HG03432 (cell line): ENCODE results near the gene RETN.

Source experiments
- ATAC-seq: cut with Tn5 transposase; IDR thresholded peaks from one replicate; pipeline ENCODE4 v1.9.1; 2021; ENCODE audit warnings: mild to moderate bottlenecking, moderate library complexity; ENCODE audit not compliant: unreplicated experiment

Gene RETN

DNA sequence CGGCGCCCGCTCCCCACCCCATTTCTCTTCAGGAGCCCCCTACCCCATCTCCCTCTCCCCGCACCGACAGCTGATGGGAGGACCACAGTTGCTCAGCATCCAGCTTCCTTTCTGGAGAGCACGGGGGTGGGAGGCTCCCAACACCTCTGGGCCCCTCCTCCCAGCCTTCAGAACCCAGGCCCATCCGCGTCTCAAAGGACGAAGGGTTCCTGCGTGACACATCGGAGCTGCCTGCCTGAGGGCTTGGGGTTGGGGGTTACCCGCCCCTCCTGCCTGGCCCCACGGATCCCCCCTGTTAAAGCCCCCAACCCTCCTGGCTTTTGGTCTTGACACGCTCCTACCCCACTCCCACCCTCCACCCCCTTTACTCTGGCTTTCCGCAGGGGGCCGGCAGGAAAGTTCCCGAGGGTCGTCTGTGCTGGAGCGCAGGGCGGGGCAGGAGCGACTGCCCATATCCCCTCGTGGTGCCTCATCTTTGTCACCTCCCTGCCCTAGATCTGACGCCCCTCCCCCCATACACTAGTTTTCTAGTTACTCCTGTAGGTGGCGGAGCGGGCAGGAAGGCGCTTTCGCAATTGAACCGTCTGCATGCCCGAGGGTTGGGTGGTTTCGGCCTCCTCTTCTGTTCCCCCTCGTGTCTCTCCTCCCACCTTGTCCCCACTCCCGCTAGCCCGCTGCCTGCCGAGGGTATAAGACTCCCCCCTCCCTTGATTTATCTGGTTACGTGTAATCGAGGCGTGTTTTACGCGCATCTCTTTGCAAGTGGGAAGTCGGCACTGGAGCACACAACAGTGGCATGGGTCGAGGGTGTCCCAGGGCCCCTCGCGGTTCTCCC lies 12.7 kb downstream of the RETN start:
- ATAC-seq: peak; percentile 7

DNA sequence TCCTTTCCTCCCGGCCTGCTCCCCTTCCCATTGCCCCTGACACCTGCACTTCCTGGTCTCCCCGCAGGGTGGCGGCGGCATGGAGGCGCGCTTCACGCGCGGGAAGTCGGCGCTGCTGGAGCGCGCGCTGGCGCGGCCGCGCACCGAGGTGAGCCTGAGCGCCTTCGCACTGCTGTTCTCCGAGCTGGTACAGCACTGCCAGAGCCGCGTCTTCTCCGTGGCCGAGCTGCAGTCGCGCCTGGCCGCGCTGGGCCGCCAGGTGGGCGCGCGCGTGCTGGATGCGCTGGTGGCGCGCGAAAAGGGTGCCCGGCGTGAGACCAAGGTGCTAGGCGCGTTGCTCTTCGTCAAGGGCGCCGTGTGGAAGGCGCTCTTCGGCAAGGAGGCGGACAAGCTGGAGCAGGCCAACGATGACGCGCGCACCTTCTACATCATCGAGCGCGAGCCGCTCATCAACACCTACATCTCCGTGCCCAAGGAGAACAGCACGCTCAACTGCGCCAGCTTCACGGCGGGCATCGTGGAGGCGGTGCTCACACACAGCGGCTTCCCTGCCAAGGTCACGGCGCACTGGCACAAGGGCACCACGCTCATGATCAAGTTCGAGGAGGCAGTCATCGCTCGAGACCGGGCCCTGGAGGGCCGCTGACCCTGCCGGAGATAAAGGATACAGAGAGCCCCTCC lies 13.5 kb downstream of the RETN start:
- no peak for ATAC-seq

DNA sequence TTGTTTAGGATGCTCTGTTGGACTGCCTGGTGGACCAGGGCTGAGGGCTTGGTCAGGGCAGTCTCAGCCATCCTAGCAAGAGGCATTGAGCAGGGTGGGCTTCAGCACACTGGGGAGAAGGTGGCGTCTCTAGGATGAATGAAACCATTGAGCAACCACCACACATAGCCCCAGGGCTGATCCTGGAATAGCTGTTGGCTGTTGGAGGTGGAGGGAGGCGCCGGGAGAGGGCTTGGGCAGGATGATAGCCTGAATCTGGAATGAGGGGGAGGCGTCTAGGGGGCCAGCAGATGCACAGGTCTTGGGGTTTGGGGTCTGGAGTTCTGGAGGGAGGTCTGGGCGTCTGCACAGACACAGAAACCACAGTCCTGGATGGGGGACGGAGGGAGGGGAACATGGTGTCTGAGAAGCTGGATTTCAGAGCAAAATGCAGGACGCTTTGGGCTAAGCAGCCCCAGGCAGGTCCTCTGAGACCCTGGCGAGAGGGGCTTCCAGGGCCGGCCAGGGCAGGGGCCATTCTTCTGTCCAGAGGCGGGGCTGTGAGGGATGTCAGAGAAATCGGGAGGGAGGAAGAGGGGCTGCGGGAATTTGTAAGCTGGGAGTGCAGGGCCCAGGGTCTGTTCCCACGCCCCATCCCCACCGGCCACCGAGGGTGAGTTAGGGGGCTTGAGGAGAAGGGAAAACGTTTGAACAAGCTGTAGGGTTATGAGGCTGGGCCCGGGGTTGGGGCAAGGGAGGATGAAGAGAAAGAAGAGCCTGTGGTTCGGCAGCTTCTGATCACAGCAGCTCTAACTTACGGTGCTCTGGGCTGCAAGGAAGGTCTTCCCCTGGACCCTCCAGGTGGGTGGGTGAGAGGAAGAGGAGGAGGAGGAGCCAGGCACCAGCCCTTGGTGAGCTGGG lies 16.9 kb downstream of the RETN start:
- no peak for ATAC-seq

DNA sequence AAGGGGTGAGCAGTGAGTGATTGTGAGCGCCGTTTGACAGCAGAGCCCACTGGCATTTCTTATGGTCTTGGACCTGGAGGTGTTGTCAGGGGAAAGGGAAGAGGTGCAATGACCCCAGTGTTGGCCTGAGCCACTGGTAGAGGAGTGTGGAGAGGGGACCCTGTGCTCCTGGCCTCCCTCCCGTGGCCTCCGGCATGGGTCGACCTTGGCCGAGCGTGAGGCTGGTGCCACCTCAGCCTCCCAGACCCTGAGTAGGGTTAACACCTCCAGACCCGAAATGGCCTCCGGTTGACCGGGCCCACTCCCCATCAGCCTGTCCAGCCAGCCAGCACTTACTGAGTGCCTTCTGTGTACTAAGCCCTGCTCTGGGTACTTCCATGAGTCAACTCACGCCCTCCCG lies 18.3 kb downstream of the RETN start:
- ATAC-seq: no peak

DNA sequence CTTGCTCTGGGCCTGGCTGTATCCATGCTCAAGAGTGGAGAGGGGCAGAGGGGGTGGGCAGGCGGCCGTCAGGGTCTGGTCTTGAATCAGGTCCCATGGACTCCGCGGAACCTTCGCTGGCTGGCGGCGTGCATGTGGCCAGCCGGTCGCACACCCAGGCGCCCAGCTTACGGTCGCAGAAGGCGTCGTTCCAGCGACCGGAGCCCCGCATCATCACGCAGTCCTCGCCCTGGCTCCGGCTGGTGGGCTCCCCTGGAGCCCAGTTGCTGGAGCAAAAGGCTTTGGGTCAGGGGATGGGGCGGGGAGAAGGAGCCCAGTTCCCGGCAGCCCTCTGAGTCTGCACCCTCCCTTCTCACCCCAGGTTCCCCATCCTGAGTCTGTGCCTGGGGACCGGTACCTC lies 20.3 kb downstream of the RETN start:
- no peak for ATAC-seq

DNA sequence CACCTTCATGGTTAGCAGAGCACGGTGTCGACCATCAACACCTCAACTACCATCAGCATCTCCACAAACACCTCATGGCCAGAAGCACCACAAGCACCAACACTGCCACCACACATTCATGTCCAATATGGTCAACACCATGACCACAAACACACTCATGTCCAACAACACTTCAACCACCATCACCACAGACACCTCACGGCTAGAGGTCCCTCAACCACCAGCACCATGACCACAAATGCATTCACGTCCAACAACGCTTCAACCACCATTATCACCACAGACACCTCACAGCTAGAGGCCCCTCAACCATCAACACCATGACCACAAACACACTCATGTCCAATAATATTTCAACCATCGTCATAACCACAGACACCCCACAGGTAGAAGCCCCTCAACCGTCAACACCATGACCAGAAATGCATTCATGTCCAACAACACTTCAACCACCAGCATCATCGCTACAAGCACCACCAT lies 22.0 kb downstream of the RETN start:
- ATAC-seq: no peak

DNA sequence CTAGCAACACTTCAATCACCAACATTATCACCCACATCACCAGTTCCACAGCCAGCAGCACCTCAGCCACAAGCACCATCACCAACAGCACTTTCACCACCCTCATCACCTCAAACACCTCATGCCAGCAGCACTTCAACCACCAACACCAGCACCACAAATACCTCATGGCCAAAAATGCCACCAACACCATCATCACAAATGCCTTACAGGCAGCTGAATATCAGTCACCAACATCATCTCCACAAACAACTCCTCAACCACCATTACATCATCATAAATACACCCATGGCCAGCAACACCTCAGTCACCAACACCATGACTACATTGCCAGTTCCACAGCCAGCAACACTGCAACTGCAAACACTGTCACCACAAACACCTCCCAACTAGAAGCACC lies 22.6 kb downstream of the RETN start:
- ATAC-seq: no peak

DNA sequence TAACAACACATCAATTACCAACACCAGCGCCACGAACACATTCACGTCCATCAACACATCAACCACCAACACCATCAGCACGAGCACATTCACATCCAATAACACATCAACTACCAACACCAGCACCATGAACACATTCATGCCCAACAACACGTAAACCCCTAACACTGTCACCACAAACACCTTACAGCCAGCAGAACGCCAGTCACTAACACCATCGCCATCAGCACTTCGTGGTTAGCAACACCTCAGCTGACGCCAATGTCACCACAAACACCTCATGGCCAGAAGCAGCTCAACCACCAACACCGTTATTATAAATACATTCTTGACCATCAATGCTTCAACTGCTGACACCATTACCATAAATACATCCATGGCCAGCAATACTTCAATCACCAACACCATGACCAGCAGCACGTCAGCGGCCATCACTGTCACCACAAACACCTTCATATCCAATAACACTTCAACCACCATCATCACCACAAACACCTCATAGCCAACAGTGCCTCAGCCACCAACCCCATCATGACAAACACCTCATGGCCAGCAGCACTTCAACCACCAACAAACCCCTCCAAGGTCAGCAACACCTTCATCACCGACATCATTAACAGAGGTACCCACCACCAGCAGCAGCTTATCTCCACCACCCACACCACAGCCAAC lies 23.7 kb downstream of the RETN start:
- no peak for ATAC-seq

DNA sequence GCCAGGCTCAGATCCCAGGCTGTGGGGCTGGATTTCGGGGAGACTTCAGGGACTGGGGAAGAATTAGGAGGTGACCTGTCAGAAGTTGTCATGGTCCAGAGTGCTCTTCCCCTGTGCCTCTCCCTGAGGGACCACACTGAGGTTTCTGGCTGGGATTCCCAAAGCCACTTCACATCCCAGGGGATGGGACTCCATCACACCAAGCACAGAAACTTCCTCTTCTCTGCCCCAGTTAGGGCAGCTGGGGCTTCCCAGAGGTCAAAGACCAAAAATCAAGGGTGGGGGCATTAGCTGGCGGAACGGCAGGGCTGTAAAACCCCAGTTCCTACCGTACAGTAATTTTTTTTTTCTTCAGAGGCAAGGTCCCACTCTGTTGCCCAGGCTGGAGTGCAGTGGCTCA lies 25.6 kb downstream of the RETN start:
- ATAC-seq: no peak

DNA sequence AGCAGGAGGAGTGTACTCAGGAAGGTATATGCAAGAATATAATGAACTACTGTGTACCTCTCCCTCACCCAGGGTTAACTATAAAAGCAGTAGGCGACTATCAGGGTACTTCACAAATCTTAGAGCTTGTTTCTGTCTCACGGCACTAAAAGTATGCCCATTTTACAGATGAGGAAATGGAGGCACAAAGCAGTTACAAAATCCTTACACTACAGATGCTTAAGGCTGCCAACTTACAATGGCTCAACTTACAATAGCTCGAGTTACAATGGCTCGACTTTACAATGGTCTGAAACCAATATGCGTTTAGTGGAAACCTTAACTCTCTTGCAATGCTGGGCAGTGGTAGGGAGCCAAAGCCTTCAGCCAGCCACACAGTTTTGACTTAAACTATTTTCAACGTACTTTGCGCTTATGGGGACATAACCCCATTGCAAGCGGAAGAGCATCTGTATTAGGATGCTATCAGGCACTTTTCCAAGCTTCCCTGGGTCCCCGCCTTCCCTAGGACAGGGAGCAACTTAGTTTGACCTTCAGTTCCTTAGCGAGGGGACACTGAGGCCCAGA lies 29.0 kb downstream of the RETN start:
- no peak for ATAC-seq

DNA sequence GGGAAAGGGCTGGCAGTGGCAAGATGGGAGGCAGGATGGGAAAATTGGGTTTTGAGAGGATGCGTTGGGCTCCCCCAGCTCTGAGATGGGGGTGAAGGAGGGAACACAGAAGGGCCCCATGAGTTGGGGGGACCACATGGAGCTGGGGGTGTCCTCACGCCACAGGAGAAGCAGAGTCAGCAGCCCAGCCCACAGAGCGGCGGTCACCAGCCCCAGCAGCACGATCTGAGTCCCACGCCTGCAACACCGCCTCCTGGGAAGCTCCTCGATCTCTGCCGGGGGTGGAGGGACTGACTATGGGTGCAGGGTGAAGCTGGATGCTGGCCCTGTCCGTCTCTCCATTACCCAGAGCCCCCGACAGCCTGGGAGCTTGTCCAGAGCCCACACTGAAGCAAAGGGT lies 29.7 kb downstream of the RETN start:
- no peak for ATAC-seq

DNA sequence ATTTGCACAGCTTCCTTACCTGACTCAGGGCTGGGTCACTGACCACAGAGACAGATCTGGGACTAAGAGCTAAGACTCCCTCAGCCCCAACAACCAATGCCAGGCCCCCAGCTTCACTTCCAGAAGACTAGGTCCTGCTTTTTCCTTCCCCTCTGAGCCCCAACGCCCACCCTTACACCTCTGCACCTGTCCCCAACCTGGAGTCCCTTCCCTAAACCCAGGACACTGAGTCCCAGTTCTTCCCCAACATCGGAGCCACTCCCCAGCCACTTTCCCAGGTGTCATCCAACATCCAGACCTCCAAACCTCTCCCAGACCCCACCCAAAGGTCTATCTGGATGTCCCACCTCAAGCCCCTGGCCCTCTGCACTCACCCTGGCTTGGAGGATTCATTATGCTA lies 30.2 kb downstream of the RETN start:
- ATAC-seq: no peak

DNA sequence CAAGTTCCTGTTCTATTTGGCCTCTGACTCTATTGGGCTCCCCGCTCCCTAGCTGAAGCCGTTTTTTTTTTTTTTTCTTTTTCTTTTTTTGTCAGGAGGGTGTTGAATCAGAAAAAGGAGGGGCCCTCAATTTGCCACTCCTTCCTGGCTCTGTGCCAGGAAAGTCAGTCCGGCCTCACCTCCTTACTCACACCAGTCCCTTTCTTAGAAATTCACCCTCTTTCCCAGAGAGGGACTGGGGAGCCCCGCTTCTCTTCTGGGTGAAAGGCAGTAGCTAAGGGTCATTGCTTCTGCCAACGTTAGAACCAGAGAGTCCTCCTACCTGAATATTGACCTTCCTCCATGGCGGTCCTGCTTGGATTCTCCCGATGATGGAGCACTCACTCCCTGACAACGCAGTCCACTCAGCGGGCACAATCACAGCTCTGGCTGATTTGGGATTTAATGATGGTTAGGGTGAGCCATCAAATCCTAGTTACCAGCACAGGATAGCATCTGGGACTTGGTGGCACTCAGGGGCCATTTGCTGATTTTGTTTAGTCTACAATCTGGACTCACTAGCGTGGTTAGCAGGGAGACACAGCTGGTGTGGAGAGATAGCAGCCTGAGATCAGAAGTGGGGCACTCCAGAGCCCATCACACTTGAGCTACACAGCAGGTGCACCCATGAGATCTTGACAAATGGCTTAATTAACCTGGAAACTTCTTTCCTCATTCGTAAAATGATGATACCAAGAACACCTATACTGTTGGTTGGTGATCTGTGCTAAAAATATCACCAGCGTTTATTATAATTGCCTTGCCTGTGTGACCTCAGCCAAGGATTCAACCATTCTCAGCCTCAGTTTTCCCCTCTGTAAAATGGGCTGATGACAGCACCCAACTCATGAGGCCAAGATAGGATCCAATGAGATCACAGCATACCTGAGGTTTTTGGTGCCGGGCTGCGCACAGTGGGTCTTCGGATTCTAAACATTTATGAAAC lies 30.9 kb downstream of the RETN start:
- no peak for ATAC-seq

DNA sequence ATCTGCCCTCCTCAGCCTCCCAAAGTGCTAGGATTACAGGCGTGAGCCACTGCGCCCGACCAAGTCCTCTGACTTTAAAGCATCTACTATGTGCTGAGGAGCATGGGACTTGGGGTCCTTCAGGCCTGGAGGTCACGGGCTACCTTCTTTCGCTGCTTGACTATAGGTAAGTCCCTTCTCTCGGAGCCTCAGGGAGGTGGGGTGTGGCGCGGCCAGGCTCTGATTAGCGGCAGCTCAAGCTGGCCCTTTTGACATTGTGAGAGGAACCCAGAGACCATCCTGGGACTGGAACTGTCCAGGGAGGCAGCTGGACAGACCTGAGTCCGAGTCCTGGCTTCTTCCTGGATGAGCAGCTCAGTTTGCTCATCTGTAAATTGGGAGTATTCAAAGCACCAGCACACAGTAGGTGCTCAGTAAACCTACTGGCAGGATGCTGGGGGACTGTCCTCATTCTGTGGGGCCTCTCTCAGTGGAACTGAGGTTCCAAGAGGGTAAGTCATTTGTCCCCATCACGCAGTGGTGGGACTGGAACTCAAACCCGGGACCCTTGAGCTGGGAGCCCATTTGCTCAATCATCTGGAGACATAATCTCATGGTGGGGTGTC lies 32.3 kb downstream of the RETN start:
- no peak for ATAC-seq

DNA sequence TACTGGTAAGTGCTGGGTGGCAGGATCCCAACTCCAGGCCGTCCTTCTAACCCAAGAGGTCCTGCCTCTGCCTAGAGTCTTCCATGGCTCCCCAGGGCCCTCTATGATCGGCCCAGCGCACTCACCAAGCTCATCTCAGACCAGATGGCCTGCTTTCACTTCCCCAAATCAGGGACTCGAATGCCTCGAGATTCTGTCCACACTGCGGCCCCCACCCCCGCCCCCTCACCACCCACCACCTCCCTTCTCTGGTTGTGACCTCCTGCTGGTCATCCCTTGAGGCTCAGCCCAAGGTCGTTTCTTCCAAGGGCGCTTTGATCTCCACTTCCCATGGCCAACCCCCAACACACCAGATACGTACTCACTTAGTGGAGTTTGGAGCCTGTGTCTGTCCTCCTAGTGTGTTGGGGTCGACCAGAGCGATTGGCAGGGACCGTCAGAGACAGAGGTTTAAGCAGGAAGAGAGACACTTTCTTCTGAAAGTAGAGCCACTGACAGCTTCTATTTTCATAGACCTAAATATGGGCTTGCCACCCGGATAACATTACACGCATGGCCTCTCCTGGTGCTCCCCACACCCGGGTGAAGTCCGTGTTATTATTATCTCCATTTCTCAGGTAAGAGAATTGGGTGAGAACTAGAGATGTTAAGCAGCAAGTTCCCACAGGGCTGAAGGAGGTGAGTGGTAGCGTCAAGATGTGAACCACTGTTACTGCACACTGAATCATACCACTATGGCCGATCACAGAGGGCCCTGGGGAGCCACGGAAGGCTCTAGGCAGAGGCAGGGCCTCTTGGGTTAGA lies 33.0 kb downstream of the RETN start, which contains the start of gene FCER2:
FCER2 (minus strand) TSS at position 478 of the 804 bp plus-strand sequence. CDS start 2,371 bp downstream, outside the sequence.
- ATAC-seq: peak; percentile 48

DNA sequence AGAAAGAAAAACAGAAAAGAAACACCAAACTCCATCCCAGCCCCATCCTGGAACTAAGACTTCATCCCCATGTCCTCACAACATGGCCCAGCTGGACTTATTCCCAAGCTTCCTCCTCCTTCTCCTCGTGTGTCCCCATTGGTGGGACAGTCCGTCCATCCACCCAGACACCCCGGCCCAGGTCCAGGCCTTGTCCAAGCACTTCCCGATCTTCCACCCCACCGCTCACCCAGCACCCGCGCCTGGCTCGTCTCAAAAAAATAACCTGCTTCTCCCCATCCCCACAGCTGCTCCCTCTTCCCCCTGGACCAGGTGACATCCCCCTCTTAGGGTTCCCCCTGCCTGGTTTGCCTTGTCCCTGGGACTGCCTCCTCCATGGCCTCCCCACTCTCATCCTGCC lies 34.5 kb downstream of the RETN start:
- no peak for ATAC-seq

DNA sequence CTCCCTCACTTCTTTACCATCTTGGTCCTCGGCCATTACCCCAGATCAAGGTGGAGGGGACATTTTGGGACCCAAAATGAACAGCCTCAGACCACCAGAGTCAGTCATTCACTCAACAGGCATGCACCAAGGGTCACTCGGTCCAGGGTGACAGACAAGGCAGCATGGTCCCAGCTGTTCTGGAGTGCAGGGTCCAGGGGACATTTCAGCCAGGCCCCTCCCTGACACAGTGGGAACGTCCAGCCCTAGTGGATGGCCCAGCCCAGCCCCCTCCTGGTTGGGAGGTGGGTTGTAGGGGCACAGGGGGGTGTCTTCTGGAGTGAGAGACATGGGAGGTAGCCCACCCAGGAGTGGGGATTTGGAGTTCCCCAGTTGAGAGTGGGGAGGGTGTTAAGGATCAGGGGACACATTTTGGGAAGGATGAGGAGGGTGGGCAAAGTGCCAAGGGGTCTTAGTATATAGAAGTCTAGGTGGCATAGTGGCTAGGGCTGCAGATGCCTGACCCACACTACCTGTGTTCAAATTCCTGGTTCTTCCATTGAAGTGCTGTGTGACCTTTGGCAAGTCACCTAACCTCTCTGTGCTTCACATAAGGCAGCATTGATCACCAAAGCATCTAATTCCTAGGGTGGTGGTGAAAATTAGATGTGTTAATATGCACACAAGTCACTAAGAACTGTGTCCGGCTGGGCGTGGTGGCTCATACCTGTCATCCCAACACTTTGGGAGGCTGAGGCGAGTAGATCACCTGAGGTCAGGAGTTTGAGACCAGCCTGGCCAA lies 35.6 kb downstream of the RETN start:
- no peak for ATAC-seq
